Fibroblast of skin of right quadriceps (primary cell): ENCODE measurements around the gene CALHM6.

Source experiments
- DNase-seq: peaks from one replicate; pipeline ENCODE4 v3.0.0-alpha.2; 2013

The CALHM6 gene

DNA sequence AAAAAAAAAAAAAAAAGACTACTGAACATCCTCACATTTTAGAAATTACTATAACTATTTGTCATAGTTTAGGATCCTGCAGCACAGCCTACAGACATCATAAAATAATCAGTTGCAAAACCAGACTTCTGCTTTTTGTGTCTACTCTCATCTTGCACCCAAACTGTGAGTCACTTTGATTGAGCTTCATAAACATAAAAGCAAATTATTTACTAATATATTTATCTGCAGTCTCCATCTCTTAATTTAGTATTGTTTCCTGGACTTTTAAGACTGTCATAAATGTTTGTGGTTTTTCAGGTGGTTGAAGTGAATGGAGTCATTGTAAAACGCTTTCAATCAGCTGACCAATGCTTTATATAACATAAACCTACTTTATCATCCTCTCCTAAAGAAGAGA, 14.8 kb upstream of the CALHM6 start:
- DNase-seq, result peak; percentile 66

DNA sequence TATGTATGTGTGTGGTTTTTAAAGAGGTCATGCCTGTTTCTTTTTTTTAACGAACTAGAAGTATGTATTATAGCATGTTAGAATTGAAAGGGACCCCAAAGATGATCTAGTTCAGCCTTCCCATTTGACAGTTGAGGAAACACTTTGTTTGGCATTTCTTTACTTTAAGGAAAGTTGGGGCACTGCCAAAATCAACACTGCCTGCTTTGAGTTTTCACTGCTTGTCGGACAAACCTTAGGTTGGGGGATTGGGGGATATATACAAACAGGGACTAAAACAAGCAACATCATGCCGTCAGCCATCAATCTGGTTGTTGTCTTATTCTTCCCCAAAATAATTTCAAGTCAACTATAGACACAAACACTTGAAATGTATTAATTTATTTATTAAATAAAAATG, 14.1 kb upstream of the CALHM6 start:
- DNase-seq, result no peak

DNA sequence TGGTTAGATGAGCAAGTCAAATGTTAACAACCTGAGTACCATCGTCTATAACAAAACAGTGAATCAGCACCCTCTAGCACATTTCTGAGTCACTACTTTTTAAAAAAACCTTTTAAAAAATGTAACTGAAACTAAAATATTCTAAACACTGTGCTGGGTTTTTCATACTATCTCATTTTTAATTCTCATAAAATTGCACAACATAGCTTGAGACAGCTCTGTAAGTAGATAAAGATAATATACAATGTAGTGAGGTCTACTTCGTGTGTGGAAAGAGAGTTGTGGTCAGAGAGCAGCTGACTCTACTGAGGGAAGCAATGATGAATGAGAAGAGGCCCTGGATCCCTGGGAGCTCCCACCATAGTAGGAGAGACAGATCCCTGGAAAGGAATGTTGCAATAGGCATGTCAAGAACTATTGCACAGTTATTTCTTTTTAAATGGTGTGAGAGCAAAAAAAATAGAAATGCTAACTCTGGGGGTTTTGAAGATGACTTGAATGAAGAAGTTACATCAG, 13.6 kb upstream of the CALHM6 start:
- DNase-seq, result peak; percentile 98

DNA sequence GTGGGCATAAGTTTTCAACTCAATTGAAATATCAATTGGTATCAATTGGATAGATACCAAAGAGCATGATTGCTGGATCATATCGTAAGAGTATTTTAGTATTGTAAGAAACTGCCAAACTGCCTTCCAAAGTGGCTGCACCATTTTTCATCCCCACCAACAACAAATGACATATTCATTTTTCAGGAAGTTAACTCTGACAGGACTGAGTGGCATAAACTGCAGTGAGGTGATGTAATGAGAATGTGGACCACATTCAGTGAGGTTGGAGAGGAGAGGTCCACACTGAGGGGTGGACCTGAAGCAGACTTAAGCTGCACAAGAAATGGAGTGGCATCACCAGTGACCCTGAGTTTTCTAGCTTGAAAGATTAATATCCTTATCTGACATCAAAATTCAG, 11.6 kb upstream of the CALHM6 start:
- no peak for DNase-seq

DNA sequence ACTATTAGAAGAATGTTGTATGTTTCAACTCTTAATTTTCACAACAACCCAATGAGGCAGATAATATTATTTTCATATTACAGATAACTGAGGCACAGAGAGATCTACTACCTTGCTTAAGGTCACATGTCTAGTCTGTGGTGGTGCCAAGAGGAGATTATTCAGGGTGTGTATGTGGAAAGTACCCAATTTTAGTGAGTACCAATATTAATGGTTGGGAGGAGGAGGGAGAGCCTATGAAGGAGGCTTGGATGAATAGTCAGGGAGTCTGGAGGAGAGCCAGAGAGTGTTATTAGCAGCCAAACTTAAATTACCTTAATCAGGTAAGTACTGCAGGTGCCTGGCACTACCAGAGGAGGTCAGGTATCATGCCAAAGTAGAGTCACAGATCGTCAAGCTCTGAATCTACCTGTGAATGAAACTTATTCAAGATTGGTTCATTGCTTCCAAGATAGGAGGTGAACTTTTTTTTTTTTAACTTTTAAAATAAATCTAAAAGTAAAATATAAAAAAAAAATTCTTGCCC, 10.9 kb upstream of the CALHM6 start:
- no peak for DNase-seq

DNA sequence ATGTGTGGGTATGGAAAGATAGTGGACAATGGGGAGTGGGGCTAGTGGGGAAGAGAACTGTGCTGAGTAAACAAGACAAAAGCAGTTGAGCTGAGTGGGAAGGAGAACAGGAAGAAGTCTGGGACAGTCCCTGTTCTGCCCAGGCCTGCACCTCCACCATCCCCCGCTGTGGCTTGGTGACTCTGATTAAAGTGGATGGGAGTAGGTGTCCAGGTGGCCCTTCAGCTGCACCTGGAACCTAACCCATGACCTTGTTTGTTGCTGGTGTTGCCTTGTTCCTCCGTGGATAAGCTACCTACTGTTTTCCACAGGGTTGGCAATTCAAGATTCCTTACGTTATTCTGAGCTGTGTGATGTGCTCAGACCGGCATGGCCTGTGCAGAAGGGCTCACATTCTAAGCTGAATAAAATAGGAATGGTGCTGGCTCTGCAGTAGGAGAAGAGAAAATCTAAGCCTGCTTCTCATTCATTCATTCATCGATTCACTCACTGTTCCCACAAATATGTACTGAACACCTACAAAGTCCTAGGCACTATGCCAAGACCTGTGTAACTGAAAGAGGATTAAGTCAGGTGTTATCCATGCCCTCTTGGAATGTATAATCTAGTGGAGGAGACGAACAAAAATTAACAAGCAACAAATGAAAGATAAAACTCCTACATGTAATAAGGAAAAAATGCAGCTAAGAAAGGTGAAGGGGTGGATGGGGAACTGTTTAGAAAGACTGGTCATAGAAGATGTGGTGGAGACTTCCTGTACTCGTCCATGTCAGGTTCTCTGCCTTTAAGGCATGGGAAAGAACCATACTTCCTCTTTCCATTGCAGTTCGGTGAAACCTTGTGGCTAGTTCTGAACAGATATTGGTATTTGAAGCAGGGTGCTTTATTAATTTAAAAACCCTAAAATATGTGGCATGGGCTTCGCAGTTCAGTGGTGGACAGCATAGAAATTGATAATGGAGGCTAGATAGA, 10.1 kb upstream of the CALHM6 start:
- DNase-seq, result no peak

DNA sequence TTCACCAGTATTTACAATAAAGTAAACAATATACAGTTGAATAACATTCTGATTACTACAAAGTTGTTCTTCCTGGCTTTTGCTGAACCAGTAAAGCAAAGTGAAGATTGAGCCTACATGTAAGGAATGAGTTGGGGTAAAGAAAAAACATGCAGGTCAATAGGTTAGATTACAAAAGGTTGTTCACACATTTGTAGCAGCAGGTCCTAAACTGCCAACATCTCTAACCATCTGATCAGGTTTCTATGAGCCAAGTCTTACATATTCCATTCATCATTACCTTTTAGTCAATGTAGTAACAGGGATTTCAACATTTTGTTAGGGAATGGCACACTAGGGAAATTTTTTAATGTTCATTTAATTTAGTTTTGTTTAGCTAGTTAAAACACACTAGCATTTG, 9.3 kb upstream of the CALHM6 start:
- no peak for DNase-seq

DNA sequence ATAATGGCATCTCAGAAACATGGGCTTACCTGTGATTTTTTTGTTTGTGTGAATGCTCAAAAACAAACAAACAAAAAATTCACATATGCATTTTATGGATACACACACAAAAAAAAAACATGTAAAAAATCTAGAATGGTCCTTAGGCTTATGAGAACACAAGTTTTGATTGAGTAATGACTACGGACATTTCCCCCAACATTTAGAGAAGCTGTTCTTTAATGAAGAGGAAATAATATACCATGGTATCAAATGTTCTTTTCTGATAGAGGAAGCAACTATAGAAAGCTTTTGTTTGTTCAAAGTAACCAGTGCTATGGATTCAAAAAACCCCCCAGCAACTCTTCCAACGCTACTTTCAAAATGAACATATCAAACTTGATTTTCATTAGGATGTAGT, 8.6 kb upstream of the CALHM6 start:
- no peak for DNase-seq

DNA sequence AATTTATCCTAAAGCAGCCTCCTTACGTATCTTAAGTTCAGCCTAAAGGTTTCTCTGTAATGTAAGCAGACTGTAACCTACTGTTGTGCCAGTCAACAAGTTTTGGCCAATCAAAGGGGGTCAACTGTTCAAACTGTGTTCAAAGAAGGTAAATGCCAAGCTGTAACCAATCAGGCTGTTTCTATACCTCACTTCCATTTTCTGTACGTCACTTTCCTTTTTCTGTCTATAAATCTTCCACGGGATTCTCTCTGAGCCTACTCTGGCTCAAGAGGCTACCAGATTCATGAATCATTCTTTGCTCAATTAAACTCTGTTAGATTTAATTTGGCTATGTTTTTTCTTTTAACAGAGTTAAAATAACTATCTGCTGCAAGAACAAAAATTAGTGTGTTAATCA, 5.1 kb upstream of the CALHM6 start:
- no peak for DNase-seq

DNA sequence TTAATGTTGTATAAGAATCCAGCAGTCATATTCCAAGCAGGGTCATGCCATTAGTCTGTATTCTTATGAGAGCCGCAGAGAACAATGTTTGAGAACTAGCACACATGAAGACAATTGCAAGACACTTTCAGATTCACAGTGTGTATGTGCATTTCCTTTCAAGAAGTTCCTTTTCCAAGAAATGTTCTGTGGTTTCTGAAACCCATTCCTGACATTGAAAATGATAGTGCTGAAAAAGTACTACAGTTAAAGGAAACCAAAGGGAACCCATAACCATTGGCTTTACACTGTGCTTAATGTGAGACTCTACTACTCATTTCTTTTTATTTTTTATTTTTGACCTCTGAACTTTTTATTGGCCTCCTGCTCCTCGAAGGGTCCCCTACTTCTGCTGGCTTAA, 4.2 kb upstream of the CALHM6 start:
- no peak for DNase-seq

DNA sequence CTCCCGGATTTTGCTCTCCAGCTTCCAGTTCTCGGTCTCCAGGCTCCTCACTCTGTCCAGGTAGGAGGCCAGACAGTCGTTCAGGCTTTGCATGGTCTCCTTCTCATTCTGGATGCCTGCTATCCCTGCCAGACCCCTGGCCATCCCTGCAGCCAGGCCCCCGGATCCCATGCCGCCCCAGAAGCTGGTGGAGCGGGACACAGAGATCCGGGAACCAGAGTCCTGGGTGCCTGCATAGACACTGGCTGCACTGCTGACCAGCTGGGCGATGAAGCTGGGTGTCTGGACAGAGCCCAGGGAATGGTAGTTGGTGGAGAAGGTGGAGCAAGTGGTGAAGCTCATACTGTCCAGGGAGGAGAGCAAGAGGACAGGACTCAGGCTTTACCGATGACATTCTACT, 2.9 kb upstream of the CALHM6 start:
- DNase-seq, result no peak

DNA sequence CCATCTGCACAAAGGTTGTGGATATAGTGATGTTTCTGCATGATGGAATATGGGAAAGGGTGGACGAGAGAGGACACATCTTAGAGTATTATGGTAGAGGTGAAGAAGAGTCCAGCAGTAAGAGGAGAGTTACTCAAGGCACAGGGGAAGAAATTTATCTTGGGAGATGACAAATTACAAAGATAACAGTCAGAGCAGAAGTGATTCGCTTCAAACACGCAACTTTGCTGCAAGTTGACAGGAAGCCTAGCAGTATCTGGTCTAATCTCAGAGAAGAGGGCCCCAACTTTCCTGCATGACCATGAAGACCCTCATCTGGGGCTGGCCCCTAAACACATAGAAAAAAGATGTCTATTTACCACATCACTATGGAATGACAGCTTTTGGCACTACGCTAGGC, 1.2 kb upstream of the CALHM6 start:
- no peak for DNase-seq

DNA sequence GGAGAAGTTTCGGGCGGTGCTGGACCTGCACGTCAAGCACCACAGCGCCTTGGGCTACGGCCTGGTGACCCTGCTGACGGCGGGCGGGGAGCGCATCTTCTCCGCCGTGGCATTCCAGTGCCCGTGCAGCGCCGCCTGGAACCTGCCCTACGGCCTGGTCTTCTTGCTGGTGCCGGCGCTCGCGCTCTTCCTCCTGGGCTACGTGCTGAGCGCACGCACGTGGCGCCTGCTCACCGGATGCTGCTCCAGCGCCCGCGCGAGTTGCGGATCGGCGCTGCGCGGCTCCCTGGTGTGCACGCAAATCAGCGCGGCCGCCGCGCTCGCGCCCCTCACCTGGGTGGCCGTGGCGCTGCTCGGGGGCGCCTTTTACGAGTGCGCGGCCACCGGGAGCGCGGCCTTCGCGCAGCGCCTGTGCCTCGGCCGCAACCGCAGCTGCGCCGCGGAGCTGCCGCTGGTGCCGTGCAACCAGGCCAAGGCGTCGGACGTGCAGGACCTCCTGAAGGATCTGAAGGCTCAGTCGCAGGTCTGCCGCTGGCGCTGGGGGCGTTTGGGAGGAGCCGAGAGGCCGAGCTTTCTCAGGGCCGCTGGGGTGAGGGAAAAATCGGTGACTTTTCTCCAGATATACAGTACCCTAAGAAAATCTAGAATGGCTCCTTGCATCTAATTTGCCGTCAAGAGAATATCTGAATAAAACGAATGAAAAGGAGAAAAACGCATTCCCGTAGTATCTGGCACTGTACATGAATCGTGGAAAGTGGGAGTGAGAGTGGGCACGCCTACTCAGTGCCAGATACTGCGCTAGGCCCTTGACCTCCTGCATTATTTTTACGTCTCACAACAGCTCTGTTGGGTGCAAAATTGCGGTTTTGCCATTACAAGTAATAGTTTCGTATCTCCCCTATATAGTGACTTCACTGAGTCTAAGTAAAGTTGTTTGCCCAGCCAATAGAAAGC, 1.0 kb downstream of the CALHM6 start:
- peak; percentile 69 for DNase-seq

DNA sequence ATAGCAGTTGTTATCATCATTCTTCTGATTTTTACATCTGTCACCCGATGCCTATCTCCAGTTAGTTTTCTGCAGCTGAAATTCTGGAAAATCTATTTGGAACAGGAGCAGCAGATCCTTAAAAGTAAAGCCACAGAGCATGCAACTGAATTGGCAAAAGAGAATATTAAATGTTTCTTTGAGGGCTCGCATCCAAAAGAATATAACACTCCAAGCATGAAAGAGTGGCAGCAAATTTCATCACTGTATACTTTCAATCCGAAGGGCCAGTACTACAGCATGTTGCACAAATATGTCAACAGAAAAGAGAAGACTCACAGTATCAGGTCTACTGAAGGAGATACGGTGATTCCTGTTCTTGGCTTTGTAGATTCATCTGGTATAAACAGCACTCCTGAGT, 2.1 kb downstream of the CALHM6 start:
- DNase-seq, result no peak

DNA sequence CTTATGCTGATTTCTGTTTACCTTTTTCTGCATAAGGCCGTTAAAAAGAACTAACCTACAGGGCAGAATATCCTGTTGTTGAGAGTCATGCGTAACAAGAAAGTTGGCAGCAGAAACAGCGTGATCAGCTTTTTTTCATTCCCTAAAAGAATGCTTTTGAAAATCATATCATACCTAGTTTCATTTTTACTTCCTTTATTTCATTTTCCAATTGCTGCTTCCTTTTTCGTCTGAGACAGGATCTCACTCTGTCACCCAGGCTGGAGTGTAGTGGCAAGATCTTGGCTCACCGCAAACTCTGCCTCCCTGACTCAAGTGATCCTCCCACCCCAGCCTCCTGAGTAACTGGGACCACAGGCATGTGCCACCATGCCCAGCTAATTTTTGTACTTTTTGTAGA, 4.1 kb downstream of the CALHM6 start:
- DNase-seq, result no peak

DNA sequence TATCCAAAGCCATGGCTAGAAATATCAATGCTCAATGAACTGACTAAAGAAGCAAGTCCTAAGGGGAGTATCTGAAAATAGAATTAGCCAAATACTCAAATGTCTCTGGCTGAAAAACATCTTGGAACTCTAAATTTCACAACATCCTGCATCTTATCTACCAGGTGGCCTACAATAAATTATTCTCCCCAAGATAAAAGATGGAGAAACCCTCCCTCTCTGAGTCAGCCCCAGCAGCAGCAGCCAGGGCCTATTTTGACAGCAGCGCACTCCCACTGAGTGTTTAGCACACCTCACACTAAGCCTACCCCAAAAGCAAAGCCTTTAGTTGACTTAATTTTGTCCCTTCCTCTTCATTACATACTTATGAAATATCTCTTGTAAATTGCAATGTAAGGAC, 5.9 kb downstream of the CALHM6 start:
- DNase-seq, result no peak

DNA sequence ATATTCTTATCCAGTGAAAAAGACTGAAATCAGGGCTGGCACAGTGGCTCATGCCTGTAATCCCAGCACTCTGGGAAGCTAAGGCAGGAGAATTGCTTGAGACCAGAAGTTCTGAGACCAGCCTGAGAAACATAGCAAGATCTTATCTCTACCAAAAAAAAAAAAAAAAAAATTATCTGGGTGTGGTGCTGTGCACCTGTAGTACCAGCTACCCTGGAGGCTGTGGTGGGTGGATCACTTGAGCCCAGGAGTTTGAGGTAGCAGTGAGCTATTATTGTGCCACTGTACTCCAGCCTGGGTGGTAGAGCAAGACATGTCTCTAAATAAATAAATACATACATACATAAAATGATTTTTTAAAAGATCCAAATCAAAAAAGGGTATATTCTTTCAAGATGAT, 6.3 kb downstream of the CALHM6 start:
- no peak for DNase-seq

DNA sequence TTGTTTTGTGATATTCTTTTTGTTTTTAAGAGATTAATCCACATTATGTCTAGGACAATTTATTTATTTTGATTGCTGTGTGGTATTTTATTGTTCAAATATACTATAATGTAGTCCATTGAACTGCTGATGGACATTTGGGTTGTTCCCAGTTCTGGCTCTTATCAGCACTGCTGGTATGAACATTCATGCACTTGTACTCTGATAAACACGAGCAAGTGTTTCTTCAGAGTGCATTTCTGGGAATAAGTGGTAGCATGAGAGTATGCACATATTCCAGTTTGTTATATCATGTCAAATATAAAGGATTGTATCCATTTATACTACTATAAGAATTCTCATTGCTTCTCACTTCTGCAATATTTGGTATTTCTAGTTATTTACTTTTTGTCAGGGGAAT, 7.1 kb downstream of the CALHM6 start:
- DNase-seq, result no peak

DNA sequence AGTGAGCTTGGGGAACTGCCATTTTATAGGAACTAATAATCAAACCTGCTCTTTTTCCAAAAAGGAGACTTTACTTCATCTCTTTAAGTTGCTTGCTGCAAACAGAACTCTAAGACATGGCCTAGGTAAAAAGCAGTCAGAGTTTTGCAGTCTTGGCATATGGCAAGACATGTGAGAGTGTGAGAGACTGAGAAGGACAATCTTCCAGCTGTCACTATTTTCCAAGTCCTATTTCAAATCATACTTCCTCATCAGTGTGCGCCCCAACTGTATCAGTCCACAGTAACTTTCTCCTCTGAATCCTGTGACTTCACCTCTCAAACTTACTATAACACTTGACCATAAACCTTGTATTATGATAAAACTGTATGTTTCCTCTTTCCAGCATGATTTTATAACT, 10.4 kb downstream of the CALHM6 start:
- DNase-seq, result no peak

DNA sequence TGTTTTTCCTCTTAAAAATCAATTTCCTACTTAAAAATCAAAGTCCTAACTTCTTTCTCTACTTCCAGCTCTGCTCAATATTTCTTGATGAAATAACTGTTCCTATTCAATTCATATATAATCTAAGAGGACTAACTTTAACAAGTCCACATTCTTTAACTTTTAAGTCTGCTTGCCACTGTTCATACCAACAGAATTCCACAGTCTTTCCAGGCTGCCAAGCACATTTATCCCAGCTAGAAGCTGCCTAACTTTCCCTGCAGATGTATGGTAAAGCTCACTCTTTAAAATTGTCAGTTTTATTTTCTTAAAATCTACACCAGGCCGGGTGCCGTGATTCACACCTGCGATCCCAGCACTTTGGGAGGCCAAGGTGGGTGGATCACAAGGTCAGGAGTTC, 11.5 kb downstream of the CALHM6 start:
- no peak for DNase-seq

DNA sequence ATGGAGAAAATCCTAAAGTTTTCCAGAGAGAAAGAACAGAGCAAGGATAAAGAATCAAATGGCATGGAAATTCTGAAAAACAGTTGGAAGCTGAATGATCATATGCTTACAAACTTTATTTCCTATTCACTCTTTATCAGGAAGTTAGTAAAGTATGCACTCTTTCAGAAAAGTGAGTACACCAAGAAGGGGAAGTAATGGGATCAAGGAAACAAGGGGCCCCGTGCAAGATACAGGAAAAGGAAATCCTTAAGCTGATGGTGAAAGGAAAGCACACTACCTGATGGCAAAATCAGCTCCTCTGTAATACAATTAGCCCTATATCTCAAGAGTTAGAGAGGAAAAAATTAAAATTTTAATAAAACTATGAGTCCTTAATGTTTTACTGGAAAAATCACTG, 14.0 kb downstream of the CALHM6 start:
- no peak for DNase-seq

DNA sequence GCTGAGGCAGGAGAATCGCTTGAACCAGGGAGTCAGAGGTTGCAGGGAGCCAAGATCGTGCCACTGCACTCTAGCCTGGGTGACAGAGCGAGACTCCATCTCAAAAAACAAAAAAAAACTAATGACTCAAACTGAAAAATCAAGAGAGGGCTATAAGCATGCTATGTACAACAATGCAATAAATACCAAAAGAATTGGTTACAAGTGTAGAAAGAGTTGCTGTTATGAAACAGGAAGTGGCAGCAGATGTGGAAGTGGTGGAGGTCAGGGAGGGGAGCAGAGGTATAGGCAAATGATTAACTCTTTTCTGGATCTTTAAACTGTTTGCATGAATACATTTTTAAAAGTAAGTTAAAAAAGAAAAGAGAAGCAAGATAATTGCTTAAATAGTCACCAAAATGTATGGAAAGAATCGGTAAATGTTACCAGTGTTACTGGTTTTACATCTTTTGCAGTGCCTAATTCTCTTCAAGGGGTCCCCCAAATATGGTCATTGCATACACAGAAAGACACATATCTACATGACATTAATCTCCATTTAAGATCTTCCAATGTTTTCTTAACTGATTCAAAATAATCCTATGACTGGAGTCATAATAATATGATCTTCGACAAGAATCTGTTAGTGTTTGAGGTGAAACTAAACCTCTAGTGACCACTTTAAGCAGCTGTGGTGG, 15.0 kb downstream of the CALHM6 start:
- peak; percentile 30 for DNase-seq

DNA sequence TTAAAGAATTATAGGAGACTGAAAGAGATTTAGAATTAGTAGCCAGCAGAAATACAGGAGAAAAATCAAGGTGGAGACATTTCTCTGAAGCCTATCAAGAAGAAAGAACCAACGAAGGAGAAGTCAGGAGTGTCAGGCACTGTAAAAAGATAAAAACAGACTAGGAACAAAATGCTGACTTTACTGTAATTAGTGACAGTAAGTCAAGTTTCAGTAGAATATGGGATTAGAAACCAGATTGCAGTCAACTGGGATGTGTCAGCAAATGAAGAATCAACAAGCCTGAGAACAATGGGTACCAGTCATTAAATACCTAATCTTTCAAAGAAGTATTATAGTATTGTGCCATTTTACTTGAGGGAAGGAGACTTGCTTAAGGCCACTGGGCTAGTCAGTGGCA, 21.6 kb downstream of the CALHM6 start:
- DNase-seq, result no peak
